HEK293 (cell line): ENCODE data around the gene MBD4.
"Not testable (repeated sequence)": the region's sequence is repeated elsewhere in the genome, so short reads cannot be mapped to it uniquely, and the experiment has no call there.

Experiments
- CTCF ChIP-seq: fragments of 450-650 bp; formaldehyde crosslinking; IDR thresholded peaks from 2 replicates; pipeline ENCODE4 v1.5.1; 2016; ENCODE audit warnings: missing biosample characterization, missing genetic modification characterization
- ELK4 ChIP-seq: IDR thresholded peaks from 2 replicates; pipeline ENCODE4 v1.6.1; 2011; ENCODE audit warnings: mild to moderate bottlenecking, low read depth, low read length, borderline replicate concordance
- INSM2 ChIP-seq: fragments of 450-650 bp; formaldehyde crosslinking; IDR thresholded peaks from 2 replicates; pipeline ENCODE4 v1.5.1; 2016; ENCODE audit warnings: missing biosample characterization, missing genetic modification characterization
- MYNN ChIP-seq: fragments of 450-650 bp; formaldehyde crosslinking; IDR thresholded peaks from 2 replicates; pipeline ENCODE4 v1.5.1; 2016; ENCODE audit warnings: missing biosample characterization, missing genetic modification characterization, borderline replicate concordance
- ZBTB26 ChIP-seq: fragments of 450-650 bp; formaldehyde crosslinking; optimal IDR thresholded peaks from 2 replicates; pipeline ENCODE3; 2016; ENCODE audit warnings: missing biosample characterization, mild to moderate bottlenecking, missing genetic modification characterization
- ZNF16 ChIP-seq: fragments of 450-650 bp; formaldehyde crosslinking; IDR thresholded peaks from 2 replicates; pipeline ENCODE4 v1.5.1; 2016; ENCODE audit warnings: low read depth, missing biosample characterization, missing genetic modification characterization
- ZNF239 ChIP-seq: fragments of 450-650 bp; formaldehyde crosslinking; IDR thresholded peaks from 2 replicates; pipeline ENCODE4 v1.5.1; 2016; ENCODE audit warnings: missing biosample characterization, missing genetic modification characterization
- ZNF266 ChIP-seq: fragments of 450-650 bp; formaldehyde crosslinking; IDR thresholded peaks from 2 replicates; pipeline ENCODE4 v1.5.1; 2016; ENCODE audit warnings: missing biosample characterization, missing genetic modification characterization, low read depth
- ZNF274 ChIP-seq, 2 experiments: fragments of 200-500 bp in 1 of 2; fragments of 450-650 bp in 1 of 2; sonication (Bioruptor generic) in 1 of 2; formaldehyde crosslinking in 1 of 2; IDR thresholded peaks; 2 replicates each; pipeline versions ENCODE4 v1.5.1 to v1.6.1; 2014 to 2016; ENCODE audit warnings: borderline replicate concordance in 1 of 2, inconsistent platforms in 1 of 2, low read length in 1 of 2, missing biosample characterization in 1 of 2, missing genetic modification characterization in 1 of 2
- ZNF280D ChIP-seq: fragments of 450-650 bp; formaldehyde crosslinking; IDR thresholded peaks from 2 replicates; pipeline ENCODE4 v1.5.1; 2016; ENCODE audit warnings: missing biosample characterization, missing genetic modification characterization
- ZNF302 ChIP-seq: fragments of 450-650 bp; formaldehyde crosslinking; IDR thresholded peaks from 2 replicates; pipeline ENCODE4 v1.5.1; 2016; ENCODE audit warnings: missing biosample characterization, missing genetic modification characterization, low read depth
- ZNF704 ChIP-seq: fragments of 450-650 bp; formaldehyde crosslinking; IDR thresholded peaks from 2 replicates; pipeline ENCODE4 v1.5.1; 2016; ENCODE audit warnings: missing biosample characterization, missing genetic modification characterization

GRCh38 chr3:129384103-129384502, 55.6 kb downstream of the MBD4 start:
- not testable (repeated sequence) for TF ChIP-seq CTCF; ZNF704 (tag by site-specific recombination); ZNF280D (tag by site-specific recombination); ZNF302; ZNF274 (IDR thresholded peaks at IDR 0.05; ENCODE audit: low read length); ZNF274 (tag by site-specific recombination; IDR thresholded peaks at IDR 0.05; ENCODE audit: borderline replicate concordance); ZNF239 (tag by site-specific recombination); ZNF266 (tag by site-specific recombination); ZNF16 (tag by site-specific recombination); MYNN (tag by site-specific recombination); ELK4; ZBTB26 (tag by site-specific recombination); INSM2
